ENCODE measurements around the gene MYL12A. TPM values are rescaled to one million over a fixed set of nuclear protein-coding genes. Genes with fewer than 3 reads are reported as not detected.
"Not testable (repeated sequence)": the region's sequence is repeated elsewhere in the genome, so short reads cannot be mapped to it uniquely, and the experiment has no call there.

Gene MYL12A
- total RNA-seq, 4 donors from 2014 or later, result 297 to 460 (median 380) TPM

DNA sequence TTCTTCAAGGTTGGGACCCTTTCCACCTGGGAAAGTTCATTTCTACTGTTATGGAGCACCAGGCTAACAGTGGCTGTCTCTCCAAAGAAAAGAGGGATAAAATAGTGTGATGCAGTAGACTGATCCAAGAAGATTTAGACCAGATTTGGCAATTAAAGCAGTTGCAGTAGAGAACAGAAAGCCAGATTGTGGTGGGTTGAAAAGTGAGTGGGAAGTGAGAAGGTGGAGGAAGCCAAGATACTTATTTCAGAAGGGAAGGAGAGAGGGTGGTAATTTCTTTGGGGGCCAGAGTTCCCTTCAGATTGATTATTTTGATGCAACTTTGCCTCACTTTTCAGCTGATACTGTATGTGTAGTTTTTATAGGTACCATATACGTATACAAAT lies 22.3 kb downstream of the MYL12A start:
- Histone ChIP-seq H3K27me3 (no peaks in the 10 kb centered on the region), H3K4me1 (peaks cover 57 to 69% (median 62%) of the 10 kb centered on the region in 4 donors), H3K27ac (replicated peaks in 1 of 4) (no peak overlapping the region), H3K9me3 (no peaks in the 10 kb centered on the region), H3K36me3 (peaks cover 2 to 22% (median 19%) of the 10 kb centered on the region in 4 donors), H3K4me3 (no peak overlapping the region)
- no peak for TF ChIP-seq POLR2AphosphoS5 (IDR thresholded peaks at IDR 0.05)
- TF ChIP-seq, protein P1, sequence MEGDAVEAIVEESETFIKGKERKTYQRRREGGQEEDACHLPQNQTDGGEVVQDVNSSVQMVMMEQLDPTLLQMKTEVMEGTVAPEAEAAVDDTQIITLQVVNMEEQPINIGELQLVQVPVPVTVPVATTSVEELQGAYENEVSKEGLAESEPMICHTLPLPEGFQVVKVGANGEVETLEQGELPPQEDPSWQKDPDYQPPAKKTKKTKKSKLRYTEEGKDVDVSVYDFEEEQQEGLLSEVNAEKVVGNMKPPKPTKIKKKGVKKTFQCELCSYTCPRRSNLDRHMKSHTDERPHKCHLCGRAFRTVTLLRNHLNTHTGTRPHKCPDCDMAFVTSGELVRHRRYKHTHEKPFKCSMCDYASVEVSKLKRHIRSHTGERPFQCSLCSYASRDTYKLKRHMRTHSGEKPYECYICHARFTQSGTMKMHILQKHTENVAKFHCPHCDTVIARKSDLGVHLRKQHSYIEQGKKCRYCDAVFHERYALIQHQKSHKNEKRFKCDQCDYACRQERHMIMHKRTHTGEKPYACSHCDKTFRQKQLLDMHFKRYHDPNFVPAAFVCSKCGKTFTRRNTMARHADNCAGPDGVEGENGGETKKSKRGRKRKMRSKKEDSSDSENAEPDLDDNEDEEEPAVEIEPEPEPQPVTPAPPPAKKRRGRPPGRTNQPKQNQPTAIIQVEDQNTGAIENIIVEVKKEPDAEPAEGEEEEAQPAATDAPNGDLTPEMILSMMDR (IDR thresholded peaks at IDR 0.05), result no peak
- TF ChIP-seq EP300 (IDR thresholded peaks at IDR 0.05), result no peak
- TF ChIP-seq POLR2A (IDR thresholded peaks at IDR 0.05; ENCODE audit: low read depth), result no peak
- intact Hi-C loops (cut with DNase I), result no loop called here
- DNase-seq (ENCODE audit: extremely low spot score), result no peak
- WGBS, result 90% methylated on average over 1 of the region's 1 CpG

DNA sequence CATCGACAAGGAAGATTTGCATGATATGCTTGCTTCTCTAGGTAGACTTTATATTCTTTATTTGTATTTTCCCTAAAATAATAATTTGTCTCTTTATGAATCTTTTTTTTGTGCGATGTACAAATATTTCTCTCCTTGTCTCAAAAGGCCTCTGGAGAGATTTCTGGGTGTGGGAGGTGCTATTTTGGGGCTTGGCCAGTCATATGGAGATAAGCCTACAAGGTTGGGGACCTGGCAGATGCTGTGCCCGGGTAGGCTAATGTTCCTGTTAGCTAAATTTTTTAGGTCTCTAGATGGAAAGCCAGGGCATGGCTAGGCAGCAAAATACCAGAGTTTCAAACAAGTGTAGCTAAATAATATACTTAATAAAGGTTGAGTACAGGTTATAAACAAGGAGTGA lies 25.4 kb downstream of the MYL12A start:
- no peak for DNase-seq (ENCODE audit: extremely low spot score)
- no peak for TF ChIP-seq EP300 (IDR thresholded peaks at IDR 0.05)
- TF ChIP-seq, protein P1 (IDR thresholded peaks at IDR 0.05), result no peak
- no peak for TF ChIP-seq POLR2A (IDR thresholded peaks at IDR 0.05; ENCODE audit: low read depth)
- TF ChIP-seq POLR2AphosphoS5 (IDR thresholded peaks at IDR 0.05), result no peak
- H3K4me1 ChIP-seq, result peaks cover 26 to 38% (median 32%) of the 10 kb centered on the region in 4 donors
- no peak overlapping the region for H3K4me3 ChIP-seq
- intact Hi-C loops (cut with DNase I), result no loop called here
- no peaks in the 10 kb centered on the region for H3K27me3 ChIP-seq
- H3K36me3 ChIP-seq, result peaks cover 20 to 54% (median 45%) of the 10 kb centered on the region in 4 donors
- 62% methylated on average over 3 of the region's 3 CpGs for WGBS
- H3K27ac ChIP-seq (replicated peaks in 1 of 4), result no peak overlapping the region
- H3K9me3 ChIP-seq, result no peaks in the 10 kb centered on the region

DNA sequence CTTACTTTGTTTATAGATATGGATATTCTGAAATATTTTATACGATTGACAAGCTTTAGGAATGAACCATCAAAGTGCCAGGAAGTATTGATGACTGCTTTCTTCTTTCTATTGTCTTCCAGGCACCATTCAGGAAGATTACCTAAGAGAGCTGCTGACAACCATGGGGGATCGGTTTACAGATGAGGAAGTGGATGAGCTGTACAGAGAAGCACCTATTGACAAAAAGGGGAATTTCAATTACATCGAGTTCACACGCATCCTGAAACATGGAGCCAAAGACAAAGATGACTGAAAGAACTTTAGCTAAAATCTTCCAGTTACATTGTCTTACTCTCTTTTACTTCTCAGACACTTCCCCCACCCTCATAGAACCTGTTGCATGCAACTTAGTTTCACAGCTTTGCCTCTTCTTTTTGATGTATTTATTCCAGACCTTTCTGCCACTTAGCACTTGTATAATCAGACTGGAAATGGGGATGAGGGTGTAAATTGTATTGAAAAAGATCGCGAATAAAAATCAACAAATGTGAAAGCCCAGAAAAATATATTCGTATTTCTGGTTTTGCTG lies 30.1 kb downstream of the MYL12A start:
- DNase-seq (ENCODE audit: extremely low spot score); intact Hi-C loops (cut with DNase I); H3K4me3 ChIP-seq; H3K27ac ChIP-seq (replicated peaks in 1 of 4); H3K9me3 ChIP-seq; H3K4me1 ChIP-seq; H3K27me3 ChIP-seq: not testable (repeated sequence)
- WGBS, result 80% methylated on average over 7 of the region's 7 CpGs
- peaks cover 22 to 66% (median 49%) of the 10 kb centered on the region in 4 donors for H3K36me3 ChIP-seq

DNA sequence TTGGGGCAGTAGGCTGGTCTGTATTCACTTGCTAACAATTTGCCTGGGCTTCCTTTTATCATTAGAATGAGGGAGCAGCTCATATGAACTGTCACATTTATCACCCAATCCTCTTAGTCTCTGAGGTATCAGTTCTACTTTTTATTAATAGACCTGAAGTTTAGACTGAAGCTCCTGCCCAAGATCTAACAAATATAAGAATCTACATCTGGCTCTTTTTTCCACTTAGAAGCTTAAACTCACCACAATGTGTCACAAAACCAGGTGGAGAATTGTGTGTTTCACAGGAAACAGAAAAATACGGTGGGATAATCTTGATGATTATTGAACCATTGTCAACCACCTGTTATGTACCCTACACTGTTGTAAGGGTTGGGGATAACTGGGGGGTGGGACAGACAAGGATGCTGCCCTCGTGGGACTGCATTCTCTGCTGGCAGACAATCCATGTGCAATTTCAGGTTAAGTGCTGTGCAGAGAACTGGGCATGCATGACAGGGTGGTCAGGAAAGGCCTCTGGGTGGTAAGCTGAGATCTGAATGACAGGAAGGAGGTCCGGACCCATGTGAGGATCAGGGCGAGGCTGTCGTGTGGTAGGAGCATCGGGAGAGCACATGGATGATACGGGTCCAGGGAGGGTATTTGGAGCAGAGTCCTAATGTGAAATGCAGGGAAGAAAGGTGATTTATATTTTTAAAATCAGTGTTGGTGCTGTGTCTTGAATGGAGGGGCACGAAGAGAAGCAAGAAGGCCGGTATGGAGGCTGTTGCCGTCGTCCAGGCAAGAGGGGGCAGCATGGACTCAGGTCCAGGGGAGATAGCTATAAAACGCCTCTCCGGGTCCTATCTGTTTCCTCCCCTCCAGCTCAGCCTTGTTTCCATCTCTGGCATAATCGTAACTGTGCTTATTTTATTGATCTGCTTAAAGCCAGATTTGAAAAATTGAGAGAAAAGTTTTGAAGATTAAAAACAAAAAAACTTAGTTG lies 31.9 kb downstream of the MYL12A start:
- WGBS, result 38% methylated on average over 13 of the region's 14 CpGs
- no peaks in the 10 kb centered on the region for H3K27me3 ChIP-seq
- no peak for DNase-seq (ENCODE audit: extremely low spot score)
- peaks cover 0 to 8% (median 6%) of the 10 kb centered on the region in 4 donors for H3K4me1 ChIP-seq
- no peaks in the 10 kb centered on the region for H3K9me3 ChIP-seq
- H3K36me3 ChIP-seq, result peaks cover 22 to 48% (median 35%) of the 10 kb centered on the region in 4 donors
- TF ChIP-seq, protein P1 (IDR thresholded peaks at IDR 0.05), result no peak
- TF ChIP-seq POLR2A (IDR thresholded peaks at IDR 0.05; ENCODE audit: low read depth) (no peak), POLR2AphosphoS5 (IDR thresholded peaks at IDR 0.05) (no peak), EP300 (IDR thresholded peaks at IDR 0.05) (no peak)
- H3K27ac ChIP-seq (replicated peaks in 1 of 4), result peak overlapping the region in 1 of 4 donors; percentile 14
- no peak overlapping the region for H3K4me3 ChIP-seq
- intact Hi-C loops (cut with DNase I), result loop anchor here (5.0 kb wide), 2 partner anchors 178 to 313 kb away; no protein-coding TSS in a partner anchor
